Endothelial cell of umbilical vein (primary cell): ENCODE results near the gene IKZF3. TPM values are rescaled to one million over a fixed set of nuclear protein-coding genes. Genes with fewer than 3 reads are reported as not detected.

Experiments
- BruUV-seq: library from RNA; stranded (reverse); fragments of 400-500 nt; replicated peaks from 2 replicates; lab custom pipeline; 2021; lab: Mats Ljungman, UMichigan
- CTCF ChIA-PET: fragments of 300-600, 350-600 bp; sonication (Branson Sonifier 250); formaldehyde crosslinking; loops from one replicate; lab custom pipeline; 2021; ENCODE audit warnings: antibody characterized with exemption, inconsistent platforms; lab: Charles Lee
- POLR2A ChIA-PET: fragments of 300-600, 350-600 bp; sonication (Branson Sonifier 250); formaldehyde crosslinking; loops from one replicate; lab custom pipeline; 2021; ENCODE audit warnings: antibody characterized with exemption, inconsistent platforms; lab: Charles Lee
- DNase-seq: peaks from one replicate; pipeline ENCODE4 v3.0.0-alpha.2; 2011; ENCODE audit warnings: low read depth, low spot score
- FAIRE-seq: peaks from 2 replicates; lab custom pipeline; 2011; peaks lifted over from hg19 to GRCh38; lab: Jason Lieb, UNC
- H2AFZ ChIP-seq: 2 replicates; pipeline ENCODE4 v1.6.0; 2012; ENCODE audit warnings: low read depth, low read length, control low read depth, inconsistent platforms
- H3K27ac ChIP-seq: 2 replicates; pipeline ENCODE4 v1.5.1; 2011; ENCODE audit warnings: low read depth, mild to moderate bottlenecking, control low read depth, low read length, moderate library complexity; ENCODE audit not compliant: insufficient read depth
- H3K27me3 ChIP-seq, 2 experiments: 2 replicates each; pipeline versions ENCODE4 v1.6.0 to v1.6.1; 2011; ENCODE audit warnings: low read length in 2 of 2, mixed read lengths in 1 of 2; ENCODE audit not compliant: control insufficient read depth in 2 of 2, insufficient read depth in 2 of 2
- H3K36me3 ChIP-seq, 2 experiments: 2 replicates in 1 of 2; 3 replicates in 1 of 2; pipeline ENCODE4 v1.5.1; 2011; ENCODE audit warnings: low read length in 2 of 2, mild to moderate bottlenecking in 1 of 2, moderate library complexity in 1 of 2; ENCODE audit not compliant: control insufficient read depth in 2 of 2, insufficient read depth in 2 of 2; ENCODE audit errors: extremely low read depth in 1 of 2
- H3K4me1 ChIP-seq: 3 replicates; pipeline ENCODE4 v1.5.1; 2011; ENCODE audit warnings: mild to moderate bottlenecking, low read length; ENCODE audit not compliant: control insufficient read depth, insufficient read depth; ENCODE audit errors: extremely low read depth
- H3K4me2 ChIP-seq: 2 replicates; pipeline ENCODE4 v1.6.1; 2011; ENCODE audit warnings: low read length, control low read depth, mixed read lengths; ENCODE audit not compliant: insufficient read depth
- H3K4me3 ChIP-seq, 3 experiments: fragments of 200-600 bp in 1 of 3; sonication (generic), shearing (Covaris generic) in 1 of 3; replicated peaks in 1 of 3; 2 replicates each; pipeline ENCODE4 v1.5.1; 2011 to 2016; ENCODE audit warnings: control low read depth in 3 of 3, low read length in 3 of 3, mild to moderate bottlenecking in 2 of 3, inconsistent platforms in 1 of 3, low read depth in 1 of 3, moderate library complexity in 1 of 3; ENCODE audit not compliant: insufficient read depth in 1 of 3
- H3K79me2 ChIP-seq: 2 replicates; pipeline ENCODE4 v1.6.0; 2012; ENCODE audit warnings: low read length, inconsistent platforms; ENCODE audit not compliant: control insufficient read depth, insufficient read depth
- H3K9ac ChIP-seq: replicated peaks from 2 replicates; pipeline ENCODE3; 2011; ENCODE audit warnings: low read length, control low read depth; ENCODE audit not compliant: insufficient read depth; ENCODE audit errors: extremely low read depth
- H3K9me1 ChIP-seq: replicated peaks from 3 replicates; pipeline ENCODE4 v1.6.0; 2011; ENCODE audit warnings: mild to moderate bottlenecking, low read length; ENCODE audit not compliant: control insufficient read depth, insufficient read depth; ENCODE audit errors: extremely low read depth
- H3K9me3 ChIP-seq: replicated peaks from 2 replicates; pipeline ENCODE4 v1.5.1; 2012; ENCODE audit warnings: low read length, inconsistent platforms; ENCODE audit not compliant: control insufficient read depth, insufficient read depth
- H4K20me1 ChIP-seq: replicated peaks from 2 replicates; pipeline ENCODE3; 2011; ENCODE audit warnings: mild to moderate bottlenecking, low read length; ENCODE audit not compliant: control insufficient read depth, insufficient read depth; ENCODE audit errors: extremely low read depth
- CTCF ChIP-seq, 2 donors: IDR thresholded peaks; 1 replicate in 1 of 2; 2 replicates in 1 of 2; pipeline ENCODE4 v1.5.1; 2011; ENCODE audit warnings: low read length in 2 of 2, mild to moderate bottlenecking in 2 of 2, moderate library complexity in 2 of 2, control low read depth in 1 of 2, inconsistent platforms in 1 of 2, low read depth in 1 of 2; ENCODE audit not compliant: insufficient read depth in 1 of 2; ENCODE audit errors: extremely low read depth in 1 of 2
- EZH2 ChIP-seq: IDR thresholded peaks from 2 replicates; pipeline ENCODE4 v1.6.1; 2012; ENCODE audit warnings: borderline replicate concordance, low read depth, mild to moderate bottlenecking, moderate library complexity, low read length, inconsistent platforms; ENCODE audit not compliant: severe bottlenecking
- FOS ChIP-seq: IDR thresholded peaks from 2 replicates; pipeline ENCODE4 v1.6.1; 2011; ENCODE audit warnings: mild to moderate bottlenecking, low read length, moderate library complexity, borderline replicate concordance; ENCODE audit not compliant: insufficient read depth
- GATA2 ChIP-seq: IDR thresholded peaks from 2 replicates; pipeline ENCODE4 v1.7.0; 2011; ENCODE audit warnings: low read depth, mild to moderate bottlenecking, moderate library complexity, mixed read lengths, low read length; ENCODE audit not compliant: insufficient read length, insufficient read depth
- JUN ChIP-seq: IDR thresholded peaks from 2 replicates; pipeline ENCODE4 v1.6.1; 2011; ENCODE audit warnings: borderline replicate concordance, low read depth; ENCODE audit not compliant: insufficient read length, insufficient read depth
- MAX ChIP-seq: IDR thresholded peaks from 2 replicates; pipeline ENCODE4 v1.6.1; 2011; ENCODE audit not compliant: insufficient read depth, insufficient read length
- MYC ChIP-seq: IDR thresholded peaks from one replicate; pipeline ENCODE4 v1.6.1; 2011; ENCODE audit warnings: mild to moderate bottlenecking, low read depth, low read length
- POLR2A ChIP-seq: IDR thresholded peaks from 2 replicates; pipeline ENCODE4 v1.6.1; 2012; ENCODE audit warnings: low read depth, mild to moderate bottlenecking, control low read depth, low read length
- POLR2AphosphoS5 ChIP-seq: IDR thresholded peaks from 2 replicates; pipeline ENCODE4 v1.6.1; 2012; ENCODE audit warnings: low read depth, mild to moderate bottlenecking, control low read depth, low read length, moderate library complexity; ENCODE audit not compliant: insufficient read depth
- dilution Hi-C: fragments of 300-500 bp; cut with MboI; formaldehyde crosslinking; loops from one replicate; pipeline ENCODE4 v1.15.0; 2019; ENCODE audit warnings: low sequenced_read_pairs; ENCODE audit not compliant: extremely low pct_ligation_motif_present
- intact Hi-C: fragments of 100-400 bp; cut with micrococcal nuclease; formaldehyde crosslinking; loops from one replicate; pipeline ENCODE4 v1.10.0; 2022
- polyA plus RNA-seq, 4 experiments: library from polyadenylated mRNA; depleted of rRNA in 3 of 4; stranded (reverse) in 3 of 4; unstranded in 1 of 4; fragments of >200 nt; gene quantifications; 2 replicates each; pipeline versions ENCODE4 v1.2.1 to v1.2.3, GENCODE V29; 2011 to 2012; ENCODE audit warnings: missing spikeins in 1 of 4
- total RNA-seq: library from RNA; stranded (reverse); gene quantifications from 2 replicates; pipeline ENCODE4 v1.2.3, GENCODE V29; 2021

Gene IKZF3
- total and polyA plus RNA-seq, 2 donors (not counting 3 experiments of a cell fraction or from before 2014, with no cell fraction given): not detected

- POLR2A ChIA-PET: no interaction called here
- intact Hi-C loops: loop anchor here (1.0 to 2.0 kb wide), 2 partner anchors 87 to 108 kb away; partner anchors contain the start of gene PSMD3
- H3K9me3 ChIP-seq: no peaks in the 10 kb centered on the region
Measured at GRCh38 chr17:39871801-39872200, 7.7 kb upstream of the IKZF3 start.

More at GRCh38 chr17:39871801-39872200, 7.7 kb upstream of the IKZF3 start:
- H3K79me2 ChIP-seq: no peaks in the 10 kb centered on the region
- H3K4me2 ChIP-seq: no peak overlapping the region
- no peaks in the 10 kb centered on the region for H3K9me1 ChIP-seq
- peaks cover 21 to 34% of the 10 kb centered on the region in 2 experiments for H3K27me3 ChIP-seq
- H2AFZ ChIP-seq: no peak overlapping the region
- FAIRE-seq: no peak
- dilution Hi-C loops: no loop called here
- no peak for TF ChIP-seq FOS
- no peak for TF ChIP-seq POLR2AphosphoS5
- TF ChIP-seq POLR2A: no peak
- TF ChIP-seq GATA2: no peak
- TF ChIP-seq MYC: no peak
- TF ChIP-seq MAX: no peak
- no peak for TF ChIP-seq JUN
- TF ChIP-seq EZH2: no peak
- TF ChIP-seq CTCF (IDR thresholded peaks at IDR 0.05; ENCODE audit: extremely low read depth in 1 of 2, insufficient read depth in 1 of 2, low read depth in 1 of 2, low read length in 2 of 2): no peak
- no TSS peak for BruUV-seq
- H4K20me1 ChIP-seq: no peaks in the 10 kb centered on the region
- H3K9ac ChIP-seq: no peak overlapping the region
- no peak for DNase-seq
- no peak overlapping the region for H3K27ac ChIP-seq
- H3K36me3 ChIP-seq: no peaks in the 10 kb centered on the region
- H3K4me1 ChIP-seq: no peaks in the 10 kb centered on the region
- CTCF ChIA-PET: interaction anchor here (1.0 to 2.6 kb wide), 4 partner anchors 51 to 297 kb away, joined by 3 to 24 read pairs (median 8); partner anchors contain the start of gene PSMD3
- no peak overlapping the region for H3K4me3 ChIP-seq
